ENCODE data around the gene LRIG2.
"Not testable (repeated sequence)": the region's sequence is repeated elsewhere in the genome, so short reads cannot be mapped to it uniquely, and the experiment has no call there.

LRIG2 gene

DNA sequence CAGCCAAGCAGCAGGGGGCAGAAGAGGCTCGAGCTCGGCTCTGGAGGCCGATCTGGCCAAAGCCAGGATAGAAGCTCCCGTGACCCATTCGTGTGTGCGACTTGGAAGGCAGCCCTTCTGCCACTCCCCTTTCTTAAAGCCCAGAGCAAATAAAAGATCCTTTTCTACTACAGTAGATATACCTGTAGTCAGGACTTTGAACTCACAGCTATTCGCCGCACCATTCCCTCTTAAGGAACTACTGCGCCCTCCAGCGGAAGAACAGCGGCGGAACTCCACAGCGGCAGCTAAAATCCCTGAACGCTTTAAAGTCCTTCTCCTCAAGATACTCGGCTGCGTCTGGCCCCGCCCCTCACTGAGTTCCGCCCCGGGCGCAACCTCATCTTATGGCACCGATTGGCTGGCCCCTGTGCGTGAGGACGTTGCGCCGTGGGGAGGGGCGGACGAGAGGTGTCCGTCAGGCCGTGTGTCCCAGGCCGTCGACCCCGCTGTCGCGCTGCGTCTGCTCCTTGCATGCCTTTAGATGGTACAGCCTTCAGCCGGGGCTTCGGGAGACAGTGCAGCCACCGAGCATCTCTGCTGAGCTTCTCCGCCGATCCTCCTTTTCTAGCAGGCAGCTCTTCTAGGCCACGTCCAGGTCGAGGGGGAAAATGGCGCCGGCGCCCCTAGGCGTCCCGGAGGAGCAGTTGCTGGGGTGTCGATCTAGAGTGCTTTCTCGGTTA lies at the start of gene LRIG2:
LRIG2 (plus strand) TSS at position 442 of the 722 bp plus-strand sequence; CDS start at position 651, 209 bp downstream.
- DNase-seq: peak; percentile 93

DNA sequence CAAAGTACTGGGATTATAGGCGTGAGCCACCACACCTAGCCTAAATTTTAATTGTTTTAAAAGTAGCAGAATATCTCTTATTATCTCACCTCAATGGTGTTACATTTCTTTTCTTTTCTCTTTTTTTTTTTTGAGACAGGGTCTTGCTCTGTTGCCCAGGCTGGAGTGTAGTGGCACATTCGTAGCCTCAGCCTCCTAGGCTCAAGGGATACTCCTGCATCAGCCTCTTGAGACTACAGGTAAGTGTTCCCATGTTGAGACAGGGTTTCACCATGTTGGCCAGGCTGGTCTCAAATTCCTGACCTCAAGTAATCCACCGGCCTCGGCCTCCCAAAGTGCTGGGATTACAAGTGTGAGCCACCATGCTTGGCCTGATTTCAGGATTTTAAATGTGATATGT lies 49.7 kb upstream of the LRIG2 start:
- DNase-seq: not testable (repeated sequence)

DNA sequence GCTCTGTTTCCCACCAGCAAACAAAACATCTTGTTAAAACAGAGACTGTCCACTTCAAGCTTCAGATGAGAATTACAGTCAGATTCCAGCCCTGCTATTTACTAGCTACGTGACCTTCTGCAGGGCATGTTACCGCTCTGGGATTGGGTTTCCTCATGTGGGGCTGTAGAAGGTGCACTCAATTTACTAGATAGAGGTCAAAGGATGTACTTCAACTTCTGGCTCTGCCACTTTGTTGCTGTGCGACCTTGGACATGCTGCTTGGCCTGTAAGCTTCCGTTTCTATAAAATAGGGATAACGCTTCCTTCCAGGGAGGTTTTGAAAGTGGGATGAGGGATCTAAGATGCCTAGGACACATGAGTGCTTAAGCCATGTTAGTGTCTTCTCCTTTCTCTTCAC lies 46.0 kb upstream of the LRIG2 start:
- DNase-seq: no peak

- no peak for DNase-seq
Observed at GRCh38 chr1:113027449-113027848, 45.5 kb upstream of the LRIG2 start.

- DNase-seq: no peak
Observed at GRCh38 chr1:113029822-113030221, 43.2 kb upstream of the LRIG2 start.

GRCh38 chr1:113031171-113031933 lies 41.6 kb upstream of the LRIG2 start:
- DNase-seq: no peak

- no peak for DNase-seq
Observed at GRCh38 chr1:113035086-113035485, 37.9 kb upstream of the LRIG2 start.

DNA sequence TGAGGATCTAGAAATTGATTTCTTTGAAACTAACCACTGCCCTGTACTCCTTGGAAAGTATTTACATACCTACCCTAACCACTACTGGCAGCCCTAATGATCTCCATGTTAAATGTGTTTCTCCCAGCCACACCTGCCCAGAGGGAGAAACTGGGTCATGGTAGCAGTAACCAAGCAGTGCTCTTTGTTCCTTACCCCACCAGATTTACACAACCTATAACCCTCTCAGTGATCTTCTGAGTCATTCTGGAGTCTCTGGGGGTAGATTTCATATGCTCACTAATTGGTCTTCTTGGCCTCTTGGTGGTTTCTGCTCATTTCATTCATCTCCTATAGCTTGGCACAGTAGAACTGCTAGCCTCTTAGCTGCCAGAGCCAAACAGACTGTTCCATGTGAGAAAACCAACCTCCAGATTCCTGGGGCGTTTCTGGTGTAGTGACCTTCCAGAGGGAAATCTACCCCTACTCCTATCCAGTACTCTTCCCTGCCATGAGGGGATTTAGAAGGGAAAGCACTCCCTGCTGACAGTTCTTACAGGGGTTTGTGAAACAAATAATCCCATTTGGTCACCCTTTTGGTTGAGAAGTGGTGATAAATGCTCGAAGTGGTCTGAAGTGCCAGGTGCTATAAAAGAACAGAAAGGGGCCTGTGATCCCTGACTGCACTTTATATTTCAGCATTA lies 36.2 kb upstream of the LRIG2 start:
- DNase-seq: no peak

DNA sequence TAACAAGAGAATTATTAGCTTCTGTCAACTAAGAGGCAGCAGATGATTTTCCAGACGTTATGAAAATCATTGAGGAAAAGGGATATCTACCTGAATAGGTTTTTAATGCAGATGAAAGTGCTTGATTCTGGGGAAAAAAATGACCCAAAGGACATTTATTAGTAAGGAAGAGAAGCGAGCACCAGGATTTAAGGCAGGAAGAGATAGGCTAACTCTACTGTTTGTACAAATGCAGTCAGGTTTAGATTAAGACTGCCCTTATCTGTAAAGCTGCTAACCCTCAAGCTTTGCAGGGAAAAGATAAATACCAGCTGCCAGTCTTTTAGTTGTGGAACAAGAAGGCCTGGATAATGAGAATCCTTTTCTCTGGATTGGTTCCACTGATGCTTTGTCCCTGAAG lies 33.0 kb upstream of the LRIG2 start:
- DNase-seq: no peak

GRCh38 chr1:113040718-113041412 lies 32.1 kb upstream of the LRIG2 start:
- DNase-seq: no peak

GRCh38 chr1:113041569-113042284 lies 31.3 kb upstream of the LRIG2 start:
- no peak for DNase-seq

DNA sequence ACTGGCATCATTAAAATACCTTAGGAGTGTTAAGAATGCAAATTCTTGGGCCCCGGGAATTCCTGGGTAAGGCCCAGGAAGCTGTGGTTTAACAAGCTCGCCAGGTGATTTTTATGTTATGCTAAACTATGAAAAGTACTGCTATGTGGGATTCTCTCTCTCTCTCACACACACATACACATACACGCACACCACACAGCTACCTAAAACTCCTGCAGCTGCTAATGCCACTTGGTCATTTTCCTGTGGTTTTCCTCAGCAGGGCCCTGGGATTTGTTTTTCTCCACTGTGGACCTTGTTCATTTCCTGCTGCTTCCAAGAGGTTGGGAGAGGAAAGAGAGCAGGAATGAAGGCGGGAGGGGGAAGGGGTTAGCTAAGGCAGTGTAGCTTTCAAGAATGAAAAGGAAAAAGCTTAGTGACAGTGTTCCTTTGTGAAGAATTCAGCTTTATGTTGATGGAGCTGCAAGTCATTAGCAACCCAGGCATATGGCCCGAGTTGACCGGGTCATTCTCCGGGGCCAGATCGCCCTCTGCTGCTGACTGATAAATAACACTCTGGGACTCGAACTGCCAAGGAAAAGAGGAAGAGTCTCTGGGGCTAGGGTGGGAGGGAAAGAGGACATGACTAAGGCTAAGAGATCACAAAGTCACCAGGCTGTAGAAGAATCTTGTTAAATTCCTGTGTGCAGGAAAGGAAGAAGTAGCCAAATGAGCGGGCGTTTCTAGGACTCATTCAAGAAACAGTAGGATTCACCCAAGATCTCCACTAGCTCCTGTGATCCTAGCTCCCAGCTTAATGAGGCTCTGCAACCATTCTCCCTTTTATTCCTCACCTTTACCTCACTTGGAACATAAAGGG lies 30.5 kb upstream of the LRIG2 start:
- peak; percentile 13 for DNase-seq

DNA sequence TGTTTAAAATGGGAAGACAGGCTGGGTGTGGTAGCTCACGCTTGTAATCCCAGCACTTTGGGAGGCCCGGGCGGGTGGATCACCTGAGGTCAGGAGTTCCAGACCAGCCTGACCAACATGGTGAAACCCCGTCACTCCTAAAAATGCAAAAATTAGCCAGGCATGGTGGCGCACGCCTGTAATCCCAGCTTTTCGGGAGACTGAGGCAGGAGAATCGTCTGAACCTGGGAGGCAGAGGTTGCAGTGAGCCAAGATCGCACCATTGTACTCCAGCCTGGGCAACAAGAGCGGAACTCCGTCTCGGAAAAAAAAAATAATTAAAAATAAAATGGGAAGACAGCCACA lies 29.9 kb upstream of the LRIG2 start:
- not testable (repeated sequence) for DNase-seq

- no peak for DNase-seq
Observed at GRCh38 chr1:113046569-113046968, 26.4 kb upstream of the LRIG2 start.

- DNase-seq: no peak
Observed at GRCh38 chr1:113048064-113048463, 24.9 kb upstream of the LRIG2 start.

- DNase-seq: no peak
Observed at GRCh38 chr1:113053344-113054126, 19.5 kb upstream of the LRIG2 start.

DNA sequence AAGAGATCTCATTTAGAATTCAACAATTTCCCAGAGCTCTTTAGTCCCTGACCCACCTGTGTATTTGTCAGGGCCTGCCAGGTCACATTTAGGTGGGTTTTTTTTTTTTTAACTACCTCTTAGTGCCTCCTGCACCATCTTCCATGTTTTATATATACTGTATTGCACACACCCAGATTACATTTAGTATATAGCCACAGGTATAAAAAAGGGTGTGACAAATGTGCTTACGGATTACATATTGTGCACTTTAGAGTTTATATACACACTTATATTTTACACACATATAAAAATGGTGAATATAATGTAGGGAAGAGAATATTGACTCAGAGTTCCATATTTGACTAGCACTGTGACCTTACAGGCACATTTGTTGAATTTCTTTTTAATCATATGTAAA lies 17.4 kb upstream of the LRIG2 start:
- no peak for DNase-seq

- DNase-seq: peak; percentile 3
Observed at GRCh38 chr1:113057006-113057405, 16.0 kb upstream of the LRIG2 start.

- no peak for DNase-seq
Observed at GRCh38 chr1:113058941-113059706, 13.9 kb upstream of the LRIG2 start.

- DNase-seq: not testable (repeated sequence)
Observed at GRCh38 chr1:113063456-113063855, 9.5 kb upstream of the LRIG2 start.

All from NCI-H2029 (cell line).